ENCODE results near the gene DRP2.

Gene DRP2

DNA sequence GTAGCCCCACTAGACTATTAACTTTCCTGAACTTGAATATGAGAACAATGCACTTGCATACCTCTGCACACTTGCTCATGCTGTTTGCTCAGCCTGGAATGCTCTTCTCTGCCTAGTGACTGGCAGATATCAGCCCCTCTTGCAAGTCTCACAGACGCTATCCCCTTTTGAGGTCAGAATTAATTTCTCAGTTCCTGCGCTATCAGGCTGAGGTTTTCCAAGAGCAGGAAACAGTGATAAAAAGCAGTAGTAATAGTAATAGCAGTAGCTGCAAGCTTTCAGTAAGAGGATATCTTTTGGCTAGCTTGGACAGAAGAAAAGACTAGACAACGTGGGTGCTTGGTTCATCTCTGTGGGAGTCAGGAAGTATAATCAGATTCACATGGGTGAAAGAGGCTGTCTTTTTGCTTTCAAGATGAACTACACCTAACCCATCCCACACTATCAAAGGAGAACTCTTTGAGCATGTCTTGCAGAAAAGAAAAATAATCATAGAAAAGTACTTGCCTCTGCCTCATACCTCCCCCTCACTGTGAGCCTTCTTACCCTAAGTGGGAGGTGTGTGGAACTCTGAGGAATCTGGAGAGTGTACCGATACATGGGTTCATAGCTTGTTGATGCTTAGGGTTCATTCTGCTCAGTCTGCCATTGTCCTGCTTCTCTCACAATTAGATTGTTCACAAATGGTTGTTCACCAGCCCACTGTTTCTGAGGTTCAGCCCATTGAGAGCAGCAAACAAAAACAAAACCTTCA lies 11.3 kb upstream of the DRP2 start:
- Histone ChIP-seq H3K27me3 (ENCODE audit: insufficient read depth, low read length) (no peaks in the 10 kb centered on the region), H3K79me2 (ENCODE audit: control insufficient read depth, insufficient read depth, low read length, unreplicated experiment) (no peaks in the 10 kb centered on the region), H2AFZ (ENCODE audit: low read length, unreplicated experiment) (no peak overlapping the region), H3K4me3 (ENCODE audit: low read depth, low read length) (no peak overlapping the region), H3K36me3 (ENCODE audit: insufficient read depth, low read length) (no peaks in the 10 kb centered on the region), H3K4me1 (ENCODE audit: control insufficient read depth, insufficient read depth, low read length, unreplicated experiment) (peaks cover 11% of the 10 kb centered on the region), H3K27ac (ENCODE audit: low read depth, low read length) (no peak overlapping the region)

DNA sequence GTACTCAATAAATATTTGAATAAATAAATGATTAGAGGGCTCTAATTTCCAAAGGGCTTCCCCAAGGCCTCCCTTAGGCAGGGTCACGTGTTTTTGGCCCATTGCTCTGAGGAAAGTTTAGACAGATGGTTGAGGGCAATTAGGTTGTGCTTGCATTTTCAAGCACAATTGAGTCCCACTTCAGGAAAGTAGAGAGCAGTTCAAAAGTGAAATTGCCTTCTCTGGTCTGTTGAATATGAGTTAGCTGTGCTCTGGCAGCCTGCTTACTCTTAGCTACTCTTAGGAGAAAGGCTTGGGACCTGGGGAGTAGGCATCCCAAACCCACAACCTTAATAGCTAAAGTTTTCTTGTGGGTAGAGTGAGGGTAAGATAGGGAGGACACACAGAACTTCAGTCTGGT lies 9.0 kb upstream of the DRP2 start:
- Histone ChIP-seq H3K36me3 (ENCODE audit: insufficient read depth, low read length) (no peaks in the 10 kb centered on the region), H3K4me3 (ENCODE audit: low read depth, low read length) (no peak overlapping the region), H2AFZ (ENCODE audit: low read length, unreplicated experiment) (no peak overlapping the region), H3K27me3 (ENCODE audit: insufficient read depth, low read length) (no peaks in the 10 kb centered on the region), H3K27ac (ENCODE audit: low read depth, low read length) (no peak overlapping the region), H3K79me2 (ENCODE audit: control insufficient read depth, insufficient read depth, low read length, unreplicated experiment) (no peaks in the 10 kb centered on the region), H3K4me1 (ENCODE audit: control insufficient read depth, insufficient read depth, low read length, unreplicated experiment) (peaks cover 11% of the 10 kb centered on the region)

DNA sequence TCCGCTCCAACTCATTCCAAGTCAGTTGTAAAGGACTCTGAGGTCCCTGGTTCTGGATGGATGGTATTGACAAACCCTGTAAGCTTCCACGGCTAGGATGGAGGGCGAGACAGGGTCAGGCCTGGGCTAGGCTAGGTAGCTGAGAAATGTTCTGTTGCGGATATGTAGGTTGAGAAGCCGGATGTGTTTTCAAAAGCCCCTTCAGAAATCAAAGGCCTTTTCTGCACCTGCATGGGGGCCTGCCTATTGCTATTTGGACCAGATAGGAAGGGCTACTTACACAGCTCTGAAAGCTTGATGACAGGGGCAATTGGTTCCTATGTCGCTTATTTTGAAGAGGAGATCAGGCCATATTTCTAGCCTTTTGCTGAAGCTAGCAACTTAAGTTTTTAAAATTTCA lies 1.9 kb upstream of the DRP2 start:
- no peaks in the 10 kb centered on the region for H3K79me2 ChIP-seq (ENCODE audit: control insufficient read depth, insufficient read depth, low read length, unreplicated experiment)
- no peak overlapping the region for H2AFZ ChIP-seq (ENCODE audit: low read length, unreplicated experiment)
- H3K27ac ChIP-seq (ENCODE audit: low read depth, low read length) = no peak overlapping the region
- H3K27me3 ChIP-seq (ENCODE audit: insufficient read depth, low read length) = no peaks in the 10 kb centered on the region
- H3K4me3 ChIP-seq (ENCODE audit: low read depth, low read length) = no peak overlapping the region
- H3K4me1 ChIP-seq (ENCODE audit: control insufficient read depth, insufficient read depth, low read length, unreplicated experiment) = peaks cover 8% of the 10 kb centered on the region
- H3K36me3 ChIP-seq (ENCODE audit: insufficient read depth, low read length) = no peaks in the 10 kb centered on the region

DNA sequence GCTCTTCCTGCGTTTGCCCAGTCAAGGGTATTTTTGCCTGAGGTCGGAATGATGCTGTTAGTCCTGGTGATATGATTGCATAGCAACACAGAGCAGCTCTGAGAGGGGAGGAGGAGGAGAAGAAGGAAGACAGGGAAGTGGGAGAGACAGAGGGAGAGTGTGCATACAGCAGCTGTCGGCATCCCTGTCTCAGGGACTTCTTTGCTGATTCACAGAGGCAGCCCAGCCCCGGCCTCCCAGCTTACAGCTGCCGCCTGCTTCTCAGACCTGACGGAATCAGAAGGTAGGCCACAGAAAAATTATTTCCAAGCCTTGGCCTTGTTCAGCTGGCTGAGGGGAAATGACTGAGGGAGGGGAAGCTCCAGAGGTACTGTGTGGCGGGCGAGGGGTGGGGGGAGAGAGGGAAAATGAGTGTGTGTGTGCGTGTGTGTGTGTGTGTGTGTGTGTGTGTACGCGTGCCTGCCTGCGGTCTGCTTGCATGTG lies 319 bp downstream of the DRP2 start:
- H3K36me3 ChIP-seq (ENCODE audit: insufficient read depth, low read length) = no peaks in the 10 kb centered on the region
- 0 out of 2 replicates have a peak overlapping the region, but pooled peaks have one; percentile 52 for H3K27ac ChIP-seq (ENCODE audit: low read depth, low read length)
- H3K4me3 ChIP-seq (ENCODE audit: low read depth, low read length) = no peak overlapping the region
- peaks cover 8% of the 10 kb centered on the region for H3K4me1 ChIP-seq (ENCODE audit: control insufficient read depth, insufficient read depth, low read length, unreplicated experiment)
- H2AFZ ChIP-seq (ENCODE audit: low read length, unreplicated experiment) = no peak overlapping the region
- no peaks in the 10 kb centered on the region for H3K79me2 ChIP-seq (ENCODE audit: control insufficient read depth, insufficient read depth, low read length, unreplicated experiment)
- H3K27me3 ChIP-seq (ENCODE audit: insufficient read depth, low read length) = no peaks in the 10 kb centered on the region

DNA sequence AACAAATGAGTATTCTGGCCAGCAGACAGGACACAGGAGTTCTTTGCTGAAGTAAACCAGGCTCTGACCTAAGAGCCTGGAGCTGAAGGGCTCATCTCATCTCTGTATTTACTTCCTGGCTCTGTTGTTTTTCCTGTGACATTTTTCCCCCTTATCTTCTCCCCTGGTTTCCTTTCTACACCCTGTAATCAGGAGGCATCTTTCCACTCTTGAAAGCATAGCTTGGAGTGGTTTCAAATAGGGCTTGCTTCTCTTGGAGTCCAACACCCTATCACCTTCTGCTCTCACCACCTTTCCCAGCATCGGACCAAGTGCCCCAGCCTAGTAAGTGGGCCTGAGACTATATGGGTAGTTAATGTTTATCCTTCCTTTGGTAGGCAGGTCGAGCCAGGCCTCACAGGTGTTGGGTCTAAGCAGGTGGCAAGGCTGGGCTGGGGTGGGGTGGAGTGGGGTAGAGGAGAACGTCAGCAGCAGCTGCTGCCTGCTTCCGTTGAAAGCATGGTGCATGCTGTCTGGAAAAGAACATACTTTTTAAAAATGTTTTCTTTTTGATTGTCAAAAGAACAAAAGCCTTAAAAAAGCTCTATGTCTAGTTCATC lies 1.2 kb downstream of the DRP2 start:
- no peak overlapping the region for H3K4me3 ChIP-seq (ENCODE audit: low read depth, low read length)
- H3K27me3 ChIP-seq (ENCODE audit: insufficient read depth, low read length) = no peaks in the 10 kb centered on the region
- H2AFZ ChIP-seq (ENCODE audit: low read length, unreplicated experiment) = no peak overlapping the region
- no peaks in the 10 kb centered on the region for H3K36me3 ChIP-seq (ENCODE audit: insufficient read depth, low read length)
- H3K79me2 ChIP-seq (ENCODE audit: control insufficient read depth, insufficient read depth, low read length, unreplicated experiment) = no peaks in the 10 kb centered on the region
- peaks cover 8% of the 10 kb centered on the region for H3K4me1 ChIP-seq (ENCODE audit: control insufficient read depth, insufficient read depth, low read length, unreplicated experiment)
- no peak overlapping the region for H3K27ac ChIP-seq (ENCODE audit: low read depth, low read length)

DNA sequence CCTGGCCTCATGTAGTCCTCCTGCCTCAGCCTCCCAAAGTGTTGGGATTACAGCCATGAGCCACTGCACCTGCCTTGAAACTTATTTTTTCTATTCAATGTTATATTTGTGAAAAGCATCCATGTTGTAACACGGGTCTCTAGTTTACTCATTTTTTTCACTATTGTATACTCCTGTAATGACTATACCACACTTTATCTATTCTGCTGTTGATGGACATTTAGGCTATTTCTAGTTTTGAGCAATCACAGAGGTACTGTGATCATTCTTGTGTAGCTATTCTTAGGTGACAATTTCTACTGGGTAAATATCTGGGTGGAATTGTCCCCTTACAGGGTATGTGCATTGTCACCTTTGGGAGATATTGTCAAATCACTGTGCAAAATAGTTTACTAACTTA lies 3.6 kb downstream of the DRP2 start:
- no peaks in the 10 kb centered on the region for H3K27me3 ChIP-seq (ENCODE audit: insufficient read depth, low read length)
- H3K4me3 ChIP-seq (ENCODE audit: low read depth, low read length) = no peak overlapping the region
- peaks cover 8% of the 10 kb centered on the region for H3K4me1 ChIP-seq (ENCODE audit: control insufficient read depth, insufficient read depth, low read length, unreplicated experiment)
- H3K27ac ChIP-seq (ENCODE audit: low read depth, low read length) = no peak overlapping the region
- H2AFZ ChIP-seq (ENCODE audit: low read length, unreplicated experiment) = no peak overlapping the region
- no peaks in the 10 kb centered on the region for H3K79me2 ChIP-seq (ENCODE audit: control insufficient read depth, insufficient read depth, low read length, unreplicated experiment)
- no peaks in the 10 kb centered on the region for H3K36me3 ChIP-seq (ENCODE audit: insufficient read depth, low read length)

DNA sequence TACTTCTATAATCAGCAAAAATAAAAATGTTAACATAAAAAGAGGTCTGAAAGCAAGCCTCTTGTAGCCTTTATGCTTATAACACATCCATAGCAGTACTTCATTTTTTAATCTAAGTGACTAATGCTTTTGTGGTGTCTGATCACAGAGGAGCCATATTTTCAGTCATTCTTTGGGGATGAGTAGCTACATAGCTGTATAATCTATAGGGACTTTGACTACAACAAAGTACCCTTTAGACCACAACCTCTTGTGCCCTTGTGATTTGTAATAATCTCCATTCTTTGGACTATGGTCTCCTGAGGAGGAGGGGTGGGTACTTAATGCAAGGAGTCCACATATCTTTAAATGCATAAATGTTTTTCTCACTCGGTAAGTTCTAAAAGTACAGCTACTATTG lies 9.6 kb downstream of the DRP2 start:
- H3K27ac ChIP-seq (ENCODE audit: low read depth, low read length) = peak overlapping the region; percentile 73
- no peak overlapping the region for H3K4me3 ChIP-seq (ENCODE audit: low read depth, low read length)
- no peak overlapping the region for H2AFZ ChIP-seq (ENCODE audit: low read length, unreplicated experiment)
- H3K4me1 ChIP-seq (ENCODE audit: control insufficient read depth, insufficient read depth, low read length, unreplicated experiment) = peaks cover 22% of the 10 kb centered on the region
- H3K79me2 ChIP-seq (ENCODE audit: control insufficient read depth, insufficient read depth, low read length, unreplicated experiment) = no peaks in the 10 kb centered on the region
- H3K27me3 ChIP-seq (ENCODE audit: insufficient read depth, low read length) = no peaks in the 10 kb centered on the region
- no peaks in the 10 kb centered on the region for H3K36me3 ChIP-seq (ENCODE audit: insufficient read depth, low read length)

DNA sequence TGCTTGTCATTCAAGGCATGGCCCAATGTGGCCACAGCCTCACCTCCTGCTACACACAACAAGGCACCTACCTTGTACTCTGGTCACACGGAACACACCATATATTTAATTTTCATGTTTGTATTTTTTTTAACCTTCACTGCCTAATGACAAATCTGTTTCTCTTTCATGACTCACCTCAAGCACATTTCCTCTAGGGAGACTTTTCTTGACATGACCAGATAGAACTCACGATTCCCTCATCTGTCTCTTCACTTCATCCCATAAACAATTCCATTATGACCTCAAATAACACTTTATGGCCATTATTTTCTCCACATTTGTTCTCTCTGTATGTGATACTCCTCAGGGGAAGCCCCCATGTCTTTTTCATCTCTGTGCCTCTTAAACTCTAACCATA lies 11.1 kb downstream of the DRP2 start:
- Histone ChIP-seq H3K27me3 (ENCODE audit: insufficient read depth, low read length) (no peaks in the 10 kb centered on the region), H3K4me3 (ENCODE audit: low read depth, low read length) (no peak overlapping the region), H3K36me3 (ENCODE audit: insufficient read depth, low read length) (no peaks in the 10 kb centered on the region), H3K4me1 (ENCODE audit: control insufficient read depth, insufficient read depth, low read length, unreplicated experiment) (peaks cover 22% of the 10 kb centered on the region), H3K27ac (ENCODE audit: low read depth, low read length) (peak overlapping the region; percentile 73), H2AFZ (ENCODE audit: low read length, unreplicated experiment) (no peak overlapping the region), H3K79me2 (ENCODE audit: control insufficient read depth, insufficient read depth, low read length, unreplicated experiment) (no peaks in the 10 kb centered on the region)

DNA sequence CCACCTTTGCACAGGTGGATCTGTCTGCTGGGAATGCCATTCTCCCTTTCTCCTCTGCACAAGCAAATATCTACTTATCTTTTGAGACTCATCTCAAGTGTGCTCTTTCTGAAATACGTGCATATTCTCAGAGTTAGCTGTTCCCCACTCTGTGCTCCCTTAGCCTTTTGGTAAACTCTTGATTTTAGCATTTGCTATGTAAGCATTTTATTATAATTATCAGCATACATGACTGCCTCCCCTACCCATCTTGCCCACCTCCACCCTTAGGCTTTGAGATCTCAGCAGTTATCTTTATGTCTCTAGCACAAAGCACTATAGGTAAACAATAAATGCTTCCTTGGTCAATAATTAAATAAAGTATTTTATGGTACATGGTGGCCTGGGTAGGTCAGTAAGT lies 11.5 kb downstream of the DRP2 start:
- no peaks in the 10 kb centered on the region for H3K27me3 ChIP-seq (ENCODE audit: insufficient read depth, low read length)
- H3K27ac ChIP-seq (ENCODE audit: low read depth, low read length) = peak overlapping the region; percentile 73
- H3K79me2 ChIP-seq (ENCODE audit: control insufficient read depth, insufficient read depth, low read length, unreplicated experiment) = no peaks in the 10 kb centered on the region
- no peak overlapping the region for H2AFZ ChIP-seq (ENCODE audit: low read length, unreplicated experiment)
- no peaks in the 10 kb centered on the region for H3K36me3 ChIP-seq (ENCODE audit: insufficient read depth, low read length)
- no peak overlapping the region for H3K4me3 ChIP-seq (ENCODE audit: low read depth, low read length)
- H3K4me1 ChIP-seq (ENCODE audit: control insufficient read depth, insufficient read depth, low read length, unreplicated experiment) = peaks cover 22% of the 10 kb centered on the region

DNA sequence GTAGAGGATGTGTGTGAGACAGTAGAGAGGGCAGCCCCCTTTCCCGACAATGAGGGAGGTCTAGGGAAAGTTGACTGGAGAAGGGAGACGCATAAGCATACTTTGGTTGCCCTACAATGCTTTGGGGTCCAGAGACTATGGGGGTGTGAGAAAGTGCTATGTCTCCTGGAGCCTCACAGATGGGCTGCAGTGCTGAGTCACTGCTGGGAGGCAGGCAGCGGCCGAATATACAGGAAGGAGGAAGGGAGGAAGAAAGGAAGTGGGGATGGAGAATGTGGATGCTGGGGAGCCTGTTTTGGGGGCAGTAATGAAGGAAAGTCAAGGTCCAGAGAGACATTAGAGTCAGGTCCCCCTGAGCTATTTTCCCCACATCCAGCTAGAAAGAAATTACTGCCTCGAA lies 12.7 kb downstream of the DRP2 start:
- H3K79me2 ChIP-seq (ENCODE audit: control insufficient read depth, insufficient read depth, low read length, unreplicated experiment) = no peaks in the 10 kb centered on the region
- no peak overlapping the region for H3K27ac ChIP-seq (ENCODE audit: low read depth, low read length)
- H3K36me3 ChIP-seq (ENCODE audit: insufficient read depth, low read length) = no peaks in the 10 kb centered on the region
- H2AFZ ChIP-seq (ENCODE audit: low read length, unreplicated experiment) = no peak overlapping the region
- H3K4me3 ChIP-seq (ENCODE audit: low read depth, low read length) = no peak overlapping the region
- peaks cover 22% of the 10 kb centered on the region for H3K4me1 ChIP-seq (ENCODE audit: control insufficient read depth, insufficient read depth, low read length, unreplicated experiment)
- no peaks in the 10 kb centered on the region for H3K27me3 ChIP-seq (ENCODE audit: insufficient read depth, low read length)

DNA sequence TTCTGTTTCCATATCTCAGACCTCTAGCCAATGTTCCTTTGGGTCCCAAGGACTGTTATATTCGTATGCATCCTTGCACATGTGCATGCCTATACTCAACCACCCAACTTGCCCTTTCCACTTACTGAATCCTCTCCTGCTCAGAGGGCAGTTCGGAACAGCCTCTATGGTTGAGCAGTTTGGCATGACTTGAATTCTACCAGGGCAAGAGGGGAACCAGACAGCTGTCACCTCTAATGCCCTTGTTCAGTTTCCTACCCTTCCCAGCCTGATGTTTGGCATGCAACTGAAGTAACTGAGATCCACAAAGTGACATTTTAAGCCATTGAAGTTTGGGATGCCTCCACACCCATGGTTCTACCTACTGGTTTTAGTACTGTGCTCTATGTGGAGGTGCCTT lies 17.5 kb downstream of the DRP2 start:
- Histone ChIP-seq H3K27ac (ENCODE audit: low read depth, low read length) (no peak overlapping the region), H3K79me2 (ENCODE audit: control insufficient read depth, insufficient read depth, low read length, unreplicated experiment) (no peaks in the 10 kb centered on the region), H2AFZ (ENCODE audit: low read length, unreplicated experiment) (no peak overlapping the region), H3K4me3 (ENCODE audit: low read depth, low read length) (no peak overlapping the region), H3K27me3 (ENCODE audit: insufficient read depth, low read length) (no peaks in the 10 kb centered on the region), H3K4me1 (ENCODE audit: control insufficient read depth, insufficient read depth, low read length, unreplicated experiment) (no peaks in the 10 kb centered on the region), H3K36me3 (ENCODE audit: insufficient read depth, low read length) (no peaks in the 10 kb centered on the region)

Measured in ACC112 (cell line).